NCI-H524 (cell line): ENCODE data around the gene EN1.

Source experiments
- DNase-seq, 2 experiments: peaks; one replicate each; lab custom pipeline; 2025; lab: John Stamatoyannopoulos, UW

EN1 gene

GRCh38 chr2:118822572-118822971 is 24.9 kb downstream of the EN1 start:
- no peak for DNase-seq

- no peak for DNase-seq
Observed at GRCh38 chr2:118822015-118822414, 25.4 kb downstream of the EN1 start.

GRCh38 chr2:118817469-118817868 is 30.0 kb downstream of the EN1 start:
- no peak for DNase-seq

- no peak for DNase-seq
Observed at GRCh38 chr2:118816669-118817068, 30.8 kb downstream of the EN1 start.

- DNase-seq: no peak
Observed at GRCh38 chr2:118815731-118816130, 31.7 kb downstream of the EN1 start.

- no peak for DNase-seq
Observed at GRCh38 chr2:118815314-118815713, 32.1 kb downstream of the EN1 start.

- DNase-seq: no peak
Observed at GRCh38 chr2:118814368-118814767, 33.1 kb downstream of the EN1 start.

GRCh38 chr2:118813601-118814339 is 33.7 kb downstream of the EN1 start:
- no peak for DNase-seq

GRCh38 chr2:118813111-118813510 is 34.3 kb downstream of the EN1 start:
- DNase-seq: no peak

GRCh38 chr2:118812552-118812951 is 34.9 kb downstream of the EN1 start:
- no peak for DNase-seq

- no peak for DNase-seq
Observed at GRCh38 chr2:118811514-118812115, 35.8 kb downstream of the EN1 start.

- DNase-seq: no peak
Observed at GRCh38 chr2:118810766-118811165, 36.7 kb downstream of the EN1 start.

- no peak for DNase-seq
Observed at GRCh38 chr2:118808429-118808809, 39.0 kb downstream of the EN1 start.

- DNase-seq: no peak
Observed at GRCh38 chr2:118807668-118808428, 39.6 kb downstream of the EN1 start.

- no peak for DNase-seq
Observed at GRCh38 chr2:118806797-118807667, 40.4 kb downstream of the EN1 start.

GRCh38 chr2:118805064-118805690 is 42.3 kb downstream of the EN1 start:
- DNase-seq: no peak

- DNase-seq: no peak
Observed at GRCh38 chr2:118803012-118803411, 44.4 kb downstream of the EN1 start.

GRCh38 chr2:118801151-118801550 is 46.3 kb downstream of the EN1 start:
- no peak for DNase-seq

GRCh38 chr2:118800736-118801135 is 46.7 kb downstream of the EN1 start:
- DNase-seq: no peak

- DNase-seq: no peak
Observed at GRCh38 chr2:118794546-118794945, 52.9 kb downstream of the EN1 start.
